Tibial nerve (tissue), 4 donors: ENCODE data around the gene NINJ1.

Source experiments
- CTCF ChIP-seq, 5 experiments: fragments of 200-600 bp in 3 of 5; fragments of 450-650 bp in 2 of 5; sonication (generic) in 3 of 5; IDR thresholded peaks; one replicate each; pipeline ENCODE4 v1.5.1; 2016 to 2019; ENCODE audit warnings: antibody characterized with exemption in 5 of 5, mild to moderate bottlenecking in 3 of 5, moderate library complexity in 2 of 5
- EP300 ChIP-seq, 2 donors: sonication (generic); formaldehyde crosslinking; IDR thresholded peaks; one replicate each; pipeline ENCODE4 v1.6.1; 2017; ENCODE audit warnings: antibody characterized with exemption in 2 of 2, mild to moderate bottlenecking in 1 of 2

- TF ChIP-seq CTCF (IDR thresholded peaks at IDR 0.05) (no peak), EP300 (IDR thresholded peaks at IDR 0.05) (no peak)
These were observed 34.3 kb downstream of the NINJ1 start for GRCh38 chr9:93099551-93100275.
